NCI-H146 (cell line): ENCODE measurements around the gene FFAR2.
"Not testable (repeated sequence)": the region's sequence is repeated elsewhere in the genome, so short reads cannot be mapped to it uniquely, and the experiment has no call there.

ENCODE experiments used
- DNase-seq: peaks from one replicate; lab custom pipeline; 2025; lab: John Stamatoyannopoulos, UW

The FFAR2 gene

DNA sequence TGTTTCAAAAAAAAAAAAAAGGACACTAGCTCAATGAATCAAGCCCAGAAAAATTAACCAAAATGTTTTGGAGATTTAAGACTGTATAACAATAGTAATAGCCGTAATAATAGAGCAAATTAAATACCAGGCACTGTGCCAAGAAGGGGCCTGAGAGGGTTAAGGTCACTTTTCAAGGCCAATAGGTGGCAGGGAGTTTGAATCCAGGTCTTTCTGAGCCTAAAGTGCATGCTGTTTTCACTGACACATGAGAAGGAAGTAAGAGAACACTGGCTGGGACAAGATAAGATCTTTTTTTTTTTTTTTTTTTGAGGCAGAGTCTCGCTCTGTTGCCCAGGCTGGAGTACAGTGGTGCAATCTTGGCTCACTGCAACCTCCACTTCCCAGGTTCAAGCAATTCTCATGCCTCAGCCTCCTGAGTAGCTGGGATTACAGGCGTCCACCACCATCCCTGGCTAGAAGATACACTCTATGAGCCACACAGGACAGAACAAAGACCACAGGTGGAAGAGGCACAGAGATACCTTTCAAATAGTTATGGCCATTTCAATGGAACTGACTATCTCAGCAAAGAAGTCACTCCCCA lies 7.7 kb downstream of the FFAR2 start:
- DNase-seq, result no peak

DNA sequence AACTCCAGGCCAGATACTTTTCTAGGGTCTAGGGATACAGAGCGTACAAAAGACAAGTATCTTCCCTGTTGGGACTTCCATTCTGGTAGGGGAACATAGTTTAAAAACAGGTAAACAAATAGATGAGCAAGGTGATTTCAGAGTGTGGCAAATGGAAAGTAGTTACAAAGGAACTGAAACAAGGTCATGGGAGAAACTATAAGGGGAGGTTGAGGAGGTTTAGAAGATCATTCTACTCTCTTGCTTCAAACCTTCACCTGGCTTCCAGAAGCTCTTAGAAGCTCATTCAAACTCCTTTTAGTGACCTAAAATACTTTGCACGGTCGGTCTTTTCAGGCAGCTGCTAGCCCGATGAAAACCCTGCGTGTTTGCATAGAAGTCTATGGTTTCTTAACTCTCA lies 9.1 kb downstream of the FFAR2 start:
- no peak for DNase-seq

DNA sequence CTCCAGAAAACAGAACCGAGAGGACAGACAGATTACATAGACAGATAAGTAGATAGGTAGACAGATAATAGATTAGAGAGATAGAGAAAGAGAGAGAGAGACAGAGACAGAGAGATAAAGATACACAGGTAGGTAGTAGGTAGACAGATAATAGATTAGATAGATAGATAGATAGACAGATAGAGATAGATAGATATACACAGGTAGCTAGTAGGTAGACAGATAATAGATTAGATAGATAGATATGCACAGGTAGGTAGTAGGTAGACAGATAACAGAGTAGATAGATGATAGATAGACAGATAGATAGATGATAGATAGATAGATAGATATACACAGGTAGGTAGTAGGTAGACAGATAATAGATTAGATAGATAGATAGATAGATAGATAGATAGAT lies 10.1 kb downstream of the FFAR2 start:
- no peak for DNase-seq

DNA sequence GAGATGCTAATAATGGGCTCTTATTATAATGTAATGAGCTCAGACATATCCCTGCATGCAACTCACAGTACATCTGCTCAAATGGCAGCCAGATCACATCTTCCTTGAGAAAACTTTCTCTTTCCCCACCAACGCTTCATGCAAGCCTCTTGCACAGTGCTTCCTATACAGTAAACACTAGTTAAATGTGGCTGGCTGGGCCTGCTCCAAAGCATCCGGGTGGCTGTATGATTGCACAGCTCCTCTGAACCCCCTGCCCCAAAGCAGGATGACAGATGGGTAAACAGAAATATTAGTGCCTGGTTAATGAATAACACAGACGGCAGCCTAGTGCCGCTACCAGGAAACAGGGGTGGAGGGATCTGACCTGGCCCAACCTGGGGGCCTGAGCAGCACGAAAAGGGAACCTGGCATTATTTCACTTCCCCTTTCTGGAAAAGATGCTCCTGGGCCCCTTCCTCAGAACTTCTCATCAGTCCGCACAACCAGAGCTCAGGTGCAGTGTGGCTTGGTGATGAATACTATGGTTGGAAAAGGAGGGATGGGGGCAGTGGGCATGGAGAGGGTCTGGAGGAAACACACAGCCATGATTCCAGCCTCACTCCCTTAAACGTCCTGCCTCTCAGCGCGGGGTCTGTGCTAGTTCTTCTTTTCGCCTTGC lies 10.8 kb downstream of the FFAR2 start:
- DNase-seq, result no peak

DNA sequence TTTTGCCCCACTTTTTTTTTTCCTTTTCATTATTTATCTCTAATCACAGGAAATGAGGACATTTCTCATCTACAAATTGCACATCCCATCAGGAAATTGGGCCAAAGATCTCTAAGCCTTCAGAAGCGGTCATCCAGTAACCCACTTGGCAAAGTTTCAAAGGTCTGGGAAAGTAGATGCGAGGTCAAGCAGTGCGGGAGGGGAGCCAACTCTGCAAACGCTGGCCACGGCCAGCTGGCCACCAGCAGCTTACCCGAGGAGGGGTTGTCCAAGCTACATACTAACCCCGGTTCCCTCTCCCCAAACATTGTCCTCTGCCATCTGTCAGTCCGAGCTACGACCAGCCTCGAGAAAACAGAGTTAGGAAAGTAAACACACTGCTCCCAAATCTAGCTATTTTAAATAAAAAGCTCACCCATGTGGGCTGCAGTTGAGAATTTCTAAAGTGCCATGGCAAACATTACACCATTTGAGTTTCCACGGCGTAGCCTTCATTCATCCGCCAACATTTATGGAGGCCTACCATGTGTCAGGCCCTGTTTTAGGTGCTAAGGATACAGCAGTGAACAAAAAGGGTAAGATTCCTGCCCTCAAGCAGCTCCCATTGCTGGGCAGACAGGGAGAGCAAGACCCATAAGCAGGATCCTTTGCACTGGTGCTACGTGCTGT lies 11.5 kb downstream of the FFAR2 start:
- no peak for DNase-seq

DNA sequence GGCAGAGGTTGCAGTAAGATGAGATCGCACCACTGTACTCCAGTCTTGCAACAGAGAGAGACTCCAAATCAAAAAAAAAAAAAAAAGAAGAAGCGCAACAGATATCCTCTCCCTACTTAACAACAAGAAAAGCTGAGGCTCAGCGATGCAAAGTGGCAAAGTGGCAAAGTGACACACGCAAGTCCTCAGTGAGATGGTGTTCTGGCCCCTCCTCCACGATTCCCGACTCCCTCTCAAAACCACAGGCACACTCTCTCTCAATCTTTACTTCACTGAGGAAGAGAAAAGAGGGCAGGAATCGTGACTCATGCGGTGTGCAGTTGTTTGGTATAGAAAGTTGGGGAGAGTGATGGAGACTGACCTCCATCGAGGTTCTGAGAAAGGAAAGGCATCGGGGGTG lies 12.6 kb downstream of the FFAR2 start:
- DNase-seq, result no peak

DNA sequence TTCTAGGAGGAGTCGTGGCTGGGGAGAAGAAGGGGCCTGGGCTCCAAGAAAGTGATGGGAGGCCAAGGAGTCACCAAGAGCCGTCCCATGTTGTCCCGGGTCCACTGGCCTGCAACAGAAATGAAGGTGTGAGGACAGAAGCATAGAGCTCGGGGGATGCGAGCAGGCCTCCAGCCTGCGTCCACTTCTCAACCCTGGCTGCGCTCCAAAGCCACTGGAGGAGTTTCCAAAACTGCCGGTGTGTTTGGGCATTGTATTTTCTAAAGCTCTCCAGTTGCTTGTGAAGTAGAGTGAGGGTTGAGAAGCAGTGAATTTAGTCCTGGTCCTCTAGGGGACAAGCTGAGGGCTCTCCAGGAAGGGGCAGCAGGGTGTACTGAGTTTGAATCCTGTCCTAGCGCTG lies 13.0 kb downstream of the FFAR2 start:
- DNase-seq, result no peak

DNA sequence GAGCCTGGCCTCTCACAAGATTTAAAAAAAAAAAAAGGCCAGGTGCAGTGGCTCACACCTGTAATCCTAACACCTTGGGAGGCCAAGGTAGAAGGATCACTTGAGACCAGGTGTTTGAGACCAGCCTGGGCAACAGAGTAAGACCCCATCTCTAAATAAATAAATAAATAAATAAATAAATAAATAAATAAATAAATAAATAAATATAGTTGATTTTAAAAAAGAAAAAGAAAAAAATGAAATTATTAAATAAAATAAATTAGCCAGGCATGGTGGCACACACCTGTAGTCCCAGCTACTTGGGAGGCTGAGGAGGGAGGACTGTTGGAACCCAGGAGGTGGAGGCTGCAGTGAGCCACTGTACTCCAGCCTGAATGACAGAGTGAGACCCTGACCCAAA lies 13.7 kb downstream of the FFAR2 start:
- not testable (repeated sequence) for DNase-seq

DNA sequence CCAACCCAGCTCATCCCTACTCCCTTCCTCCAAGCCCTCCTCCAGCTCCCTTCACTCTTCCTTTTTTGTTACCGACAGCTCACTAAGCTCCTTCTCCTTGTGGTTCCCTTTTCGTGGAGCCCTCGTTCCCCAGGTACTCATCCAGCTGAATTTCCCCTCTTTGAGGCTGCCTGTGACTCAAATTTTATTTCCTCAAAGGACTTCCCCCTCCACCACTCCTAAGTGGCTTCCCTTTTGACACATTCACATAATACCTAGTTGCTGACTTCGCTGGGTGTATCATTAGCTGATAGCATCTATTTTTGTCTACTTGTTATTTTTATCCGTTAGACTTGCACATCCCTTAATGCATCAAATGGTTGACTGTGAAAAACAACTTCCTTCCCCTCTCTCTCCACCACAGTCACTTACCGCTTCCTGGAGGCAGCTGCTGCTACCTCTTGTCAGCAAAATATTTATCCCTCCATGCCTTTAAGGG lies 14.5 kb downstream of the FFAR2 start:
- no peak for DNase-seq

DNA sequence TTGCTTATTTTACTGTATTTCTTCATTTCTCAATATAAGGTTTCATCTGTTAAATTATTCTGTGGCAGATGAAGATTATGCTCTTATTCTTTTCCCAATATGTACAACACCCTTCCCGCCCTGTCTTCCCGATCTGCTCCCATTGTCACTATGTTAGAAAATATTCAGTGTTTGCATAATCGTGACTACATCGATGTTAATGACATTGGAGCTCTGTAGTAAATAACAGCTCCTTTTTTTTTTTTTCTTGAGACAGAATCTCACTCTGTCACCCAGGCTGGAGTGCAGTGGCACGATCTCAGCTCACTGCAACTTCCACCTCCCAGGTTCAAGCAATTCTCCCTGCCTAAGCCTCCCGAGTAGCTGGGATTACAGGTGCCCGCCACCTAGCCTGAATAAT lies 14.9 kb downstream of the FFAR2 start:
- DNase-seq, result not testable (repeated sequence)

DNA sequence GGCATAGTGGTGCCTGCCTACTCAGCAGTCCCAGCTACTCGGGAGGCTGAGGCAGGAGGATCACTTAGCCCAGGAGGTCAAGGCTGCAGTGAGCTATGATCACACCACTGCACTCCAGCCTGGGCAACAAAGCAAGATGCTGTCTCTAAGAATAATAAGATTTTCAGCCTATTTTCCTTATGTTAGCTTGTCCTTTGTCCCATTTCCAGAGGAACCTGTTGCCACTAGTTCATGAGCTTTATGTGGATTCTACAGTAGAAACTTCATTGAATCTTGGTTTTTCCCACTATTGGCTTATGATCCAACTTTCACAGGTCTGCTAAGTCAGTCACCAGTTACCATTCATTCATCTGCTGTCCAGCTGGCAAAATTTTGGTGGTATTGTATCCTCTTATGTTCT lies 18.2 kb downstream of the FFAR2 start:
- no peak for DNase-seq

DNA sequence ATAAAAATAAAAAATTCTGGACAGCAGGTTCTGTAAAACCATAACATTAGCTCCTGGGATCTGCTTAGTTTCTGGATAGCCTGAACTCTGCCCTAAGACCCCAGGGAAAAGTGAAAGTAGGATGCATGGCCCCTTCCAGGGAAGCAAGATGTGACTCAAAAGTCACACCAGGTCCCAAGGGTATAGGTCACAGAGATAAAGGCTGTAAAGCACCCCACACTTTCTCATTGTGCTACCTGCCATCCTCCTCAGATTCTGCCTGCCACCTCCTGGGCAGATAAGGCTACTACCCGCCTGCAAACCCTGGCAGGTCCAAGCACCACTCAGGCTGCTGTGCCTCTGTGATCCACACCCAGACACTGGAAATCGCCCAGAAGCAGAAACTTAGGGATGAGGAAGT lies 20.6 kb downstream of the FFAR2 start:
- peak; percentile 6 for DNase-seq

DNA sequence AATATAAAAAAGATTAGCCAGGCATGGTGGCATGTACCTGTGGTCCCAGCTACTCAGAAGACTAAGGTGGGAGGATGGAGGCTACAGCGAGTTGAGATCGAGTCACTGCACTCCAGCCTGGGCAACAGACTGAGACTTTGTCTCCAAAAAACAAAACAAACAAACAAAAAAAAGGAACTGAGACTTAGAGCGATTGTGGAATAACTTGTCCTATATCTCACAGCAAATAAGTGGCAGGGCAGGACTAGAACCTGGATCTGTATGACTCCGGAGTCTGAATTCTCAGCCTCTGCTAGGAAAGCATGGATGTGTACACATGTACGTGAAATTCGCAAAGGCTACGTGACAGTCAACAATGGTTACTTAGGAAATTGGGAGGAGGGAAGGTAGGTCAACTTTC lies 22.1 kb downstream of the FFAR2 start:
- no peak for DNase-seq

DNA sequence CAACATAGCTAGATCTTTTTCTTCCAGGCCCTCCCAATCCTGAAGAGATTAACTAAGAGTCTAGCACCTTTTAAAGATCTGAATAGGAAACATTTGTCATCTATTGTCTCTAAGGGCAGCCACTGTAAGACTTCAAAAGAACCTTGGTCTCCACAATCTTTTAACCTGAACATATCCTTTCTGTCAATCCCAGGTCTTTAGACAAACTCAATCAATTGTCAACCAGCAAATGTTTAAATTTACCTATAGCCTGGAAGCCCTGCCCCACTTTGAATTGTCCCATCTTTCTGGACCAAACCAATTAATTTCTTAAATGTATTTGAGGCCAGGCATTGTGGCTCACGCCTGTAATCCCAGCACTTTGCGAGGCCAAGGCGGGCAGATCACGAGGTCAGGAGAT lies 23.0 kb downstream of the FFAR2 start:
- DNase-seq, result not testable (repeated sequence)

DNA sequence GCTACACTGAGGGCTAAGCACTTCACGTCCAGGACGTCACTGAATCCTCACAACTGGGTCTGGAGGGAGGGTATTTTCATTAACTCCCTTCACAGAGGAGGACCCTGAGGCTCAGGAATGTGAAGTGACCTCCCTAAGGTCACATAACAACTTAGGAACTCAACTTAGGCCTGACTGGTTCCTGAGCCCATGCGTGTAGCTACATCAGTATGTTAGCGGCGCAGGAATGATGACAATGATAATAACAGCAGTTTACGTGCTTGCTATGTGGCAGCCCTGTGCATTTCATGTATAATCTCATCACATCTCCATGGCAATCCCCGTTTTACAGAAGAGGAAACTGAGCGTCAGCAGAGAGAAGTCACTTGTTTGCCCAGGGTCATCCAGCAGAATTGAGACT lies 23.9 kb downstream of the FFAR2 start:
- DNase-seq, result no peak

DNA sequence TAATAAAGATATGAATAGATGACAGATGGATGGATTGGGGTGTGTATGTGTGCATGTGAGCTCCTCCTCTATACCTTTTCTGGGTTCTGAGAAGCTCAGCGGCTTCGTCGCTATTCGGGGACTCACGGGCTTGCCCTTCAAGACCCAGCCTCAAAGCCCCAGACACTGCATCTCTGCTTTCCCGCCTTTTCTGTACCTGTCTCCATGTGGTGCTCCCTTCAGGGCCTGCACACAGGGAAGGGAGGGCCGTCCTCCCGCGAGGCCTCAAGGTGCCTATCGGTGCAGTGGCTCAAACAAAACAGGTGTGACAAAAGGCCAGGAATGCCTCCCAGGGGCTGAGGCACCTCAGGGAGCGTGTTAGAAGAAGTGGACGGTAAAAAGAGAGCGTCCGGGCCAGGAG lies 26.0 kb downstream of the FFAR2 start:
- no peak for DNase-seq

DNA sequence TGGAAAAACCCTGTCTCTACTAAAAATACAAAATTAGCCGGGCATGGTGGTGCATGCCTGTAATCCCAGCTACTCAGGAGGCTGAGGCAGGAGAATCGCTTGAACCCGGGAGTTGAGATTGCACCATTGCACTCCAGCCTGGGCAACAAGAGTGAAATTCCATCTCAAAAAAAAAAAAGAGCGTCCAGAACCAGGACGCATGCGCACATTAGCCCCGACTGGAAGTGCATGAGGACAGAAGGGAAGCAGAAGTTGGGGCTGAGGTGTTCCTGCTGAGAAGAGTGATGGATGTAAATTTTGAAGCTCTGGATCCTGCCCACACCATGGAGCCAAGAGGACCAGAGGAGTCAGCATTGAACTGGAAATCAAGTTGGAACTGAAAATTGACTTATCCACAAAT lies 26.5 kb downstream of the FFAR2 start:
- DNase-seq, result not testable (repeated sequence)

DNA sequence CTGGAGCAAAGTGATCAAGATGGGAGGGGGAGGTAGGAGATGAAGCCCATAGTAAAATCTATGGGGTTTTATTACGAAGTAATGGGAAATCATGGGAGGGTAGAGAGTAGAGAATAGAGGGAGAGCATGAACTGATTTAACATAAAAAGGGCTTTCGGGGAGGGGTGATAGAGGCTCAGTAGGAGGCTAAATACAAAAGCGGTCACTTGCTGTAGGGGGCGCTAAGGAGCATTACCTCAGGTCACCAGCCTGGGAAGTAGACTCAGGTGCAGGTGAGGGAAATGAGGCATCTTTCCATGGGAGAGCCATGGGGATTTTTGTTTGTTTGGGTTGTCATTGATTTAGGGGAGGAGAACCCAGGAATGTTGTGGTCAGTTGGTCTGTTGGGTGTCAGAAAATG lies 28.1 kb downstream of the FFAR2 start:
- DNase-seq, result no peak

DNA sequence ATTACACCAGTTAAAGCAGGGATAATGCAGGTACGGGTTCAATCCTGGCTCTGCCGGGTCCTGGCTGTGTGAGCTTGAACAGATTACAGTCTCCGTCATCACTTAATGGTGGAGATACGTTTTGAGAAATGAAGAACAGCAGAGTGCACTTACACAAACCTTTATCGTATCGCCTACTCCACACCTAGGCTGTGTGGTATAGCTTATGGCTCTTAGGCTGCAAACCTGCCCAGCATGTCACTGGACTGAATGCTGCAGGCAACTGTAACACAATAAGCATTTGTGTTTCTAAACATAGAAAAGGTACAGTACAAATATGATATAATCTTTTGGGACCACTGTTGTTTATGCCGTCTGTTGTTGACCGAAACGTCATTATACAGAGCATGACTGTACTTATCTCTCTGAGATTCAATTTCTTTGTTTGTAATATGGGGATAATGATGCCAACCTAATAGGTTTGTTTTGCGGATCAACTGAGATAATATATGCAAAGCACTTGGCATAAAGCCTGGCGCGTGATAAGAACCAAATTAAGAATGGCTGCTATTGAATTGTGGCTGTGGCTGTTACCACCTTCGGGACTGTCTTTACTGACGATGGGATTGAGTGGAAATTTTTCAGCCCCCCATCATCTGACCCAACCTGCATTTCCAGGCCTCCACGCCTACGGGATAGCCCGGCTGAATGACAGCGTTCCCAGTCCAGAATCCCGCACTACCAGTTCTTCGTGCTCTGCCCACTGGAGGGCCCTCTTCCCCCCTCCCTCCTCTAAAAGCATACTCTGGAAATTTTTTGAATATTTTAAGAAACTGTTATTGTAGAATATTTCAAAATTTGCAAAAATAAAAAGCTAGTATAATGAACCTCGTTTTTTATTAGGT lies 31.0 kb downstream of the FFAR2 start:
- DNase-seq, result peak; percentile 13

DNA sequence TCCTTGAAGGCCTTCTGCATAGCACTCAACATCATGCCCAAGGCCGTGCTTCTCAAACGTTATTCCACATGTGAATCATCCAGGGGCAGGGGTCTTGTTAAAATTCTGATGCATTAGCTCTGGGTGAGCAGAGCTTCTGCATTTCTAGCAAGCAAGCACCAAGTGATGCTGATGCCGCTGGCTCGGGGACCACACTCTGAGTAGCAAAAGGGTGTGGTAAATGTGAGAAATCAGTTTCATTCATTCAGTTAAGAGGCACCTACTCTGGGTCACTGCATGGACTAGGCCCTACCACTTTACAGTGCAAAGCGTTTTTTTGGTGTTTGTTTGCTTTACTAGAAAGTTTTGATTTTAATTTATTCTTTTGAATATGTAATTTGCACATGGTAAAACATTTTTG lies 35.0 kb downstream of the FFAR2 start:
- no peak for DNase-seq

DNA sequence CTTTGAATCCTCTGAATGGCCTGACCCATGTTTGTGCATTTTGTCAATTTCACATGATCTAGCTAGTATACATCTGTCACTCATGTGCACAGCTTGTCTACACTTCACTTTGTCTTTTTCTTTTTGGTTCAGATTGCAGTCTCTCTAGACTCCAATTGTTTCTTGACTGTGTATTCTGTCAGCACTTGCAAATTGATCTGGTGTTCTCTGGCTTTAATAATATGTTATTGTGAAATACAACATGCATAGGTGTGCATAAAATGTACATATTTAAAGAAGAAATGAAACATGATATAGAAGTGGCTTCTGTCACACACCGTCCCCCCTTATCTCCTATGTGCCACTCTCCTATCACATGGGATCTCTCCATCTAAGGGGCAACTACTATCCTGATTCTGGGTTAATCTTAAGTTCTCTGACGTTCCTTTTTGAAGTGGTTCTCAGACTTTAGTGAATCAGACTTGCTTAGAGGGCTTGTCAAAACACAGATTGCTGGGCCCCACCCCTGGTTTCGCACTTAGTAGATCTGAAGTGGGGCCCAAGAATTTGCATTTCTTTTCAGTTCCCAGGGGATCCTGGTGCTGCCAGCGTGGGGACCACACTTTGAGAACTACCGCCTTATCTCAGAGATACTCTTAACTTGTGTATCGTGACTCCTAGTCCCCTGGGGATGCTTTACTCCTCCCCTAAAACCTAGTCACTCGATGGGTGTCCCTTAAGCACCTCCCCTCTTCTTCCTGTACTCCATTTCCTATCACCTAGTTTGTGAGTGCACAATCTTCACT lies 36.4 kb downstream of the FFAR2 start:
- no peak for DNase-seq

DNA sequence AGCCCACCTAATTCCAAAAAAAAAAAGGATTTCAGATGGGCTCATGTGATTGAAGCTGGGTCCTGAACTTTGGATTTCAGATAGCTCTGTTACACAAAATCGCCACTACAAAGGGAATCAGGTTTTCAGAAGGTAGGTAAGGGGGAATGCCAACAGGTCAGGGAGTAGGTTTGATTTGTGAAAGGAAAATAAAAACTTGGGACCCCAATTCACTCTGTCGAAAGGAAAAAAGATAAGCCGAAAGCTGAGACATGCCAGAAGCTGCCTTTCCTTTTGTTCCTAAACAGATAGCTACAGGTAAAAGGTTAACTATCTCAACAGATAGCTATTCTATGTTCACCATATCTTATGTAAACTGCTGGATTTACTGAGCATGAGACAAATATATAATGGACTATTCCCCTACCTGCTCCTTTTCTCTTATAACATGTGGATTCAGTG lies 38.2 kb downstream of the FFAR2 start:
- DNase-seq, result no peak
